GM12878 (cell line): ENCODE data around the gene TAF11. TPM values are rescaled to one million over a fixed set of nuclear protein-coding genes. Genes with fewer than 3 reads are reported as not detected.

Source experiments
- ATAC-seq: fragments of 200-7000 bp; cut with Tn5 transposase; 3 replicates; pipeline ENCODE4 v1.9.1; 2020; ENCODE audit warnings: mild to moderate bottlenecking, moderate library complexity
- BruUV-seq: library from RNA; stranded (reverse); fragments of 400-500 nt; replicated peaks from 2 replicates; lab custom pipeline; 2021; lab: Mats Ljungman, UMichigan
- CTCF ChIA-PET: fragments of 300-600 bp; sonication (Branson Sonifier 250); formaldehyde crosslinking; extraction: SDS; loops from one replicate; lab custom pipeline; 2021; ENCODE audit warnings: inconsistent platforms; lab: Yijun Ruan, JAX
- POLR2A ChIA-PET: fragments of 350-600 bp; formaldehyde crosslinking; extraction: SDS; loops from one replicate; lab custom pipeline; 2021; ENCODE audit warnings: inconsistent platforms; lab: Charles Lee
- RAD21 ChIA-PET: fragments of 300-600 bp; sonication (Branson Sonifier 250); formaldehyde crosslinking; loops from one replicate; lab custom pipeline; 2023; ENCODE audit warnings: antibody characterized with exemption; ENCODE audit not compliant: unreplicated experiment; lab: Charles Lee
- SMC1A ChIA-PET: fragments of 300-600 bp; sonication (Branson Sonifier 250); formaldehyde crosslinking; loops from one replicate; lab custom pipeline; 2023; ENCODE audit not compliant: unreplicated experiment, uncharacterized antibody; lab: Charles Lee
- DNase-seq: peaks from one replicate; pipeline ENCODE4 v3.0.0-alpha.2; 2011; ENCODE audit warnings: low read depth, low spot score
- FAIRE-seq: peaks from 3 replicates; lab custom pipeline; 2011; peaks lifted over from hg19 to GRCh38; lab: Jason Lieb, UNC
- H2AFZ ChIP-seq: 2 replicates; pipeline ENCODE4 v1.6.0; 2011; ENCODE audit warnings: low read depth, low read length, control low read depth; ENCODE audit not compliant: control insufficient read depth
- H3K27ac ChIP-seq: 2 replicates; pipeline ENCODE4 v1.5.1; 2011; ENCODE audit warnings: control low read depth; ENCODE audit not compliant: control insufficient read depth, insufficient read depth
- H3K27me3 ChIP-seq, 2 experiments: replicated peaks in 1 of 2; 2 replicates each; pipeline versions ENCODE4 v1.6.0 to v1.6.1; 2011; ENCODE audit warnings: low read length in 1 of 2; ENCODE audit not compliant: control insufficient read depth in 2 of 2, insufficient read depth in 2 of 2
- H3K36me3 ChIP-seq, 2 experiments: 2 replicates each; pipeline ENCODE4 v1.5.1; 2011; ENCODE audit warnings: low read length in 1 of 2; ENCODE audit not compliant: control insufficient read depth in 2 of 2, insufficient read depth in 2 of 2
- H3K4me1 ChIP-seq: 2 replicates; pipeline ENCODE4 v1.6.1; 2011; ENCODE audit warnings: mild to moderate bottlenecking, low read length, moderate library complexity, mixed read lengths; ENCODE audit not compliant: control insufficient read depth, insufficient read depth
- H3K4me2 ChIP-seq: 2 replicates; pipeline ENCODE4 v1.6.0; 2011; ENCODE audit warnings: control low read depth; ENCODE audit not compliant: control insufficient read depth, insufficient read depth
- H3K4me3 ChIP-seq: fragments of 200-600 bp; sonication (generic); 2 replicates; pipeline ENCODE4 v1.5.1; 2016
- H3K79me2 ChIP-seq: 2 replicates; pipeline ENCODE4 v1.6.0; 2011; ENCODE audit warnings: low read length; ENCODE audit not compliant: control insufficient read depth, insufficient read depth
- H3K9ac ChIP-seq: 2 replicates; pipeline ENCODE4 v1.8.0; 2011; ENCODE audit warnings: low read length, control low read depth, mixed read lengths; ENCODE audit not compliant: control insufficient read depth, insufficient read depth
- H3K9me3 ChIP-seq: replicated peaks from 3 replicates; pipeline ENCODE4 v1.5.1; 2011; ENCODE audit warnings: mild to moderate bottlenecking, low read length; ENCODE audit not compliant: control insufficient read depth, insufficient read depth
- H4K20me1 ChIP-seq: 2 replicates; pipeline ENCODE4 v1.6.0; 2011; ENCODE audit not compliant: control insufficient read depth, insufficient read depth
- ASH2L ChIP-seq: fragments of 300-600, 200-600 bp; sonication (generic); IDR thresholded peaks from 2 replicates; pipeline ENCODE4 v1.6.1; 2017; ENCODE audit warnings: low read depth, mild to moderate bottlenecking, borderline replicate concordance
- ATF7 ChIP-seq: fragments of 450-650 bp; IDR thresholded peaks from 2 replicates; pipeline ENCODE4 v1.6.1; 2016; ENCODE audit warnings: low read depth, mild to moderate bottlenecking
- CEBPB ChIP-seq, 2 experiments: fragments of 150-350 bp in 1 of 2; IDR thresholded peaks; 2 replicates each; pipeline ENCODE4 v1.6.1; 2012 to 2014; ENCODE audit warnings: low read depth in 2 of 2, low read length in 2 of 2, borderline replicate concordance in 1 of 2, inconsistent platforms in 1 of 2
- EED ChIP-seq: sonication (generic); IDR thresholded peaks from 2 replicates; pipeline ENCODE4 v1.6.1; 2016; ENCODE audit warnings: antibody characterized with exemption, low read depth
- EZH2 ChIP-seq: IDR thresholded peaks from 2 replicates; pipeline ENCODE4 v1.6.1; 2012; ENCODE audit warnings: low read depth, mild to moderate bottlenecking, control low read depth, inconsistent platforms, low read length, borderline replicate concordance; ENCODE audit not compliant: control insufficient read depth
- FOXK2 ChIP-seq: fragments of 450-650 bp; IDR thresholded peaks from 2 replicates; pipeline ENCODE4 v1.6.1; 2017; ENCODE audit warnings: mild to moderate bottlenecking, moderate library complexity
- PAX5 ChIP-seq: IDR thresholded peaks from 2 replicates; pipeline ENCODE4 v1.6.1; 2011; ENCODE audit warnings: low read depth, low read length, borderline replicate concordance
- POLR2AphosphoS2 ChIP-seq: IDR thresholded peaks from 2 replicates; pipeline ENCODE4 v1.6.1; 2011; ENCODE audit warnings: low read depth, mild to moderate bottlenecking, low read length, improper control_type of control experiment, moderate library complexity
- RCOR1 ChIP-seq: conservative IDR thresholded peaks from 2 replicates; pipeline ENCODE4 v1.6.1; 2012; ENCODE audit warnings: low read depth, low read length, improper control_type of control experiment
- RFX5 ChIP-seq: IDR thresholded peaks from 2 replicates; pipeline ENCODE4 v1.6.1; 2011; ENCODE audit warnings: low read depth, low read length, improper control_type of control experiment
- SIN3A ChIP-seq: IDR thresholded peaks from 2 replicates; pipeline ENCODE4 v1.6.1; 2012; ENCODE audit warnings: low read depth, low read length, improper control_type of control experiment
- SIX5 ChIP-seq: IDR thresholded peaks from 2 replicates; pipeline ENCODE4 v1.6.1; 2011; ENCODE audit warnings: mild to moderate bottlenecking, low read depth, low read length, moderate library complexity; ENCODE audit not compliant: severe bottlenecking
- ZNF274 ChIP-seq: IDR thresholded peaks from one replicate; pipeline ENCODE4 v1.8.0; 2011; ENCODE audit not compliant: insufficient read length, insufficient read depth
- WGBS: methylation state at CpG from one replicate; pipeline ENCODE4 v1.1.6; 2016; ENCODE audit warnings: low lambda C conversion rate; ENCODE audit not compliant: insufficient replicate concordance, insufficient coverage; ENCODE audit errors: missing lambda C conversion rate; 5-methylcytosine and 5-hydroxymethylcytosine counted together
- in situ Hi-C: fragments of 300-500 bp; cut with MboI; formaldehyde crosslinking; loops from 9 replicates; pipeline ENCODE4 v1.14.3; 2018; ENCODE audit warnings: mixed read lengths
- intact Hi-C: fragments of 100-400 bp; cut with micrococcal nuclease; formaldehyde crosslinking; loops from one replicate; pipeline ENCODE4 v1.14.2; 2022; ENCODE audit not compliant: unreplicated experiment
- polyA plus RNA-seq, 11 experiments: library from polyadenylated mRNA; depleted of rRNA in 4 of 11; unstranded in 6 of 11; stranded (reverse) in 5 of 11; fragments of >200 nt; fragmentation: Nextera tagmentation in 4 of 11; fragmentation: Illumina TruSeq in 1 of 11; extraction: Ambion mirVana in 4 of 11; extraction: Trizol in 1 of 11; gene quantifications; 1 replicate in 1 of 11; 2 replicates in 10 of 11; pipeline versions ENCODE4 v1.2.1 to v1.2.3, GENCODE V29; 2011 to 2016; ENCODE audit warnings: inconsistent platforms in 2 of 11, missing spikeins in 2 of 11, low read depth in 1 of 11
- total RNA-seq, 4 experiments: library from RNA; depleted of rRNA in 3 of 4; stranded (reverse); fragments of >200 nt in 3 of 4; fragmentation: Illumina TruSeq in 1 of 4; extraction: Trizol in 1 of 4; gene quantifications; 2 replicates each; pipeline versions ENCODE4 v1.2.1 to v1.2.3, GENCODE V29; 2013 to 2021
- TF ChIP-seq, protein P1 (sequence below): IDR thresholded peaks from 2 replicates; pipeline ENCODE4 v1.6.1; 2012; ENCODE audit warnings: mild to moderate bottlenecking, low read depth, low read length
- TF ChIP-seq, protein P2 (sequence below): IDR thresholded peaks from 2 replicates; pipeline ENCODE4 v1.6.1; 2011; ENCODE audit warnings: low read depth, low read length, improper control_type of control experiment, borderline replicate concordance
- TF ChIP-seq, protein P3 (sequence below): fragments of 450-650 bp; IDR thresholded peaks from 2 replicates; pipeline ENCODE4 v1.6.1; 2018; ENCODE audit warnings: borderline replicate concordance, mild to moderate bottlenecking; ENCODE audit not compliant: partially characterized antibody
- TF ChIP-seq, protein P4 (sequence below): fragments of 450-650 bp; IDR thresholded peaks from 2 replicates; pipeline ENCODE4 v1.6.1; 2017; ENCODE audit warnings: low read depth, mild to moderate bottlenecking, moderate library complexity

Gene TAF11
- total and polyA plus RNA-seq, 10 of the 15 experiments (the other 5 are each of a cell fraction or from before 2014, with no cell fraction given): 24.6 to 59.2 (median 32.0) TPM

DNA sequence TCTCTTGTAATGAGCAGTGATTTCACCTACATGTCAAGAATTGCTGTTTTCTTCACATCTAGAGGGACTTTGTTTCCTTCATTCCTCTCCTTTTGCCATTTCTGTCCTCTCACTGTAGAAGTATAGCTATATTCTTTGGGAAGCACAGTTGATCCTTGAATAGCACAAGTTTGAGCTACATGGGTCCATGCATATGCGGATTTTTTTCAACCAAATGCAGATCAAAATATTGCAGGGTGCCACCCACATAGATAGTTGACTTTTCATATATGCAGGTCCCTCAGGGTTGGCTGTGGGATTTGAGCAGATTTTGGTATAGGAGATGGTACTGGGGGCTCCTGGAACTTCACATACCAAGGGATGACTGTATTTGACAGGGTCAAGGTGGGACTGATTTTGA lies 54.9 kb downstream of the TAF11 start:
- H3K4me3 ChIP-seq: no peak overlapping the region
- ChIA-PET POLR2A (interaction anchor here (1.0 kb wide), 1 partner anchor 137 kb away, joined by 4 read pairs; the partner anchor contains the start of gene ILRUN), SMC1A (no interaction called here), RAD21 (no interaction called here), CTCF (no interaction called here)
- TF ChIP-seq CEBPB (IDR thresholded peaks at IDR 0.05; ENCODE audit: borderline replicate concordance in 1 of 2, low read depth in 2 of 2, low read length in 2 of 2): no peak
- TF ChIP-seq RFX5: no peak
- no peak for TF ChIP-seq ZNF274
- TF ChIP-seq, protein P1, sequence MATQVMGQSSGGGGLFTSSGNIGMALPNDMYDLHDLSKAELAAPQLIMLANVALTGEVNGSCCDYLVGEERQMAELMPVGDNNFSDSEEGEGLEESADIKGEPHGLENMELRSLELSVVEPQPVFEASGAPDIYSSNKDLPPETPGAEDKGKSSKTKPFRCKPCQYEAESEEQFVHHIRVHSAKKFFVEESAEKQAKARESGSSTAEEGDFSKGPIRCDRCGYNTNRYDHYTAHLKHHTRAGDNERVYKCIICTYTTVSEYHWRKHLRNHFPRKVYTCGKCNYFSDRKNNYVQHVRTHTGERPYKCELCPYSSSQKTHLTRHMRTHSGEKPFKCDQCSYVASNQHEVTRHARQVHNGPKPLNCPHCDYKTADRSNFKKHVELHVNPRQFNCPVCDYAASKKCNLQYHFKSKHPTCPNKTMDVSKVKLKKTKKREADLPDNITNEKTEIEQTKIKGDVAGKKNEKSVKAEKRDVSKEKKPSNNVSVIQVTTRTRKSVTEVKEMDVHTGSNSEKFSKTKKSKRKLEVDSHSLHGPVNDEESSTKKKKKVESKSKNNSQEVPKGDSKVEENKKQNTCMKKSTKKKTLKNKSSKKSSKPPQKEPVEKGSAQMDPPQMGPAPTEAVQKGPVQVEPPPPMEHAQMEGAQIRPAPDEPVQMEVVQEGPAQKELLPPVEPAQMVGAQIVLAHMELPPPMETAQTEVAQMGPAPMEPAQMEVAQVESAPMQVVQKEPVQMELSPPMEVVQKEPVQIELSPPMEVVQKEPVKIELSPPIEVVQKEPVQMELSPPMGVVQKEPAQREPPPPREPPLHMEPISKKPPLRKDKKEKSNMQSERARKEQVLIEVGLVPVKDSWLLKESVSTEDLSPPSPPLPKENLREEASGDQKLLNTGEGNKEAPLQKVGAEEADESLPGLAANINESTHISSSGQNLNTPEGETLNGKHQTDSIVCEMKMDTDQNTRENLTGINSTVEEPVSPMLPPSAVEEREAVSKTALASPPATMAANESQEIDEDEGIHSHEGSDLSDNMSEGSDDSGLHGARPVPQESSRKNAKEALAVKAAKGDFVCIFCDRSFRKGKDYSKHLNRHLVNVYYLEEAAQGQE: no peak
- TF ChIP-seq ATF7: no peak
- TF ChIP-seq, protein P2, sequence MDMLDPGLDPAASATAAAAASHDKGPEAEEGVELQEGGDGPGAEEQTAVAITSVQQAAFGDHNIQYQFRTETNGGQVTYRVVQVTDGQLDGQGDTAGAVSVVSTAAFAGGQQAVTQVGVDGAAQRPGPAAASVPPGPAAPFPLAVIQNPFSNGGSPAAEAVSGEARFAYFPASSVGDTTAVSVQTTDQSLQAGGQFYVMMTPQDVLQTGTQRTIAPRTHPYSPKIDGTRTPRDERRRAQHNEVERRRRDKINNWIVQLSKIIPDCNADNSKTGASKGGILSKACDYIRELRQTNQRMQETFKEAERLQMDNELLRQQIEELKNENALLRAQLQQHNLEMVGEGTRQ: no peak
- no peak for TF ChIP-seq POLR2AphosphoS2
- TF ChIP-seq, protein P3, sequence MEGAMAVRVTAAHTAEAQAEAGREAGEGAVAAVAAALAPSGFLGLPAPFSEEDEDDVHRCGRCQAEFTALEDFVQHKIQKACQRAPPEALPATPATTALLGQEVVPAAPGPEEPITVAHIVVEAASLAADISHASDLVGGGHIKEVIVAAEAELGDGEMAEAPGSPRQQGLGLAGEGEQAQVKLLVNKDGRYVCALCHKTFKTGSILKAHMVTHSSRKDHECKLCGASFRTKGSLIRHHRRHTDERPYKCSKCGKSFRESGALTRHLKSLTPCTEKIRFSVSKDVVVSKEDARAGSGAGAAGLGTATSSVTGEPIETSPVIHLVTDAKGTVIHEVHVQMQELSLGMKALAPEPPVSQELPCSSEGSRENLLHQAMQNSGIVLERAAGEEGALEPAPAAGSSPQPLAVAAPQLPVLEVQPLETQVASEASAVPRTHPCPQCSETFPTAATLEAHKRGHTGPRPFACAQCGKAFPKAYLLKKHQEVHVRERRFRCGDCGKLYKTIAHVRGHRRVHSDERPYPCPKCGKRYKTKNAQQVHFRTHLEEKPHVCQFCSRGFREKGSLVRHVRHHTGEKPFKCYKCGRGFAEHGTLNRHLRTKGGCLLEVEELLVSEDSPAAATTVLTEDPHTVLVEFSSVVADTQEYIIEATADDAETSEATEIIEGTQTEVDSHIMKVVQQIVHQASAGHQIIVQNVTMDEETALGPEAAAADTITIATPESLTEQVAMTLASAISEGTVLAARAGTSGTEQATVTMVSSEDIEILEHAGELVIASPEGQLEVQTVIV: no peak
- TF ChIP-seq EED: no peak
- no peak for TF ChIP-seq PAX5
- TF ChIP-seq RCOR1: no peak
- no peak for TF ChIP-seq FOXK2
- TF ChIP-seq SIX5: no peak
- no peak for TF ChIP-seq ASH2L
- TF ChIP-seq SIN3A: no peak
- TF ChIP-seq, protein P4, sequence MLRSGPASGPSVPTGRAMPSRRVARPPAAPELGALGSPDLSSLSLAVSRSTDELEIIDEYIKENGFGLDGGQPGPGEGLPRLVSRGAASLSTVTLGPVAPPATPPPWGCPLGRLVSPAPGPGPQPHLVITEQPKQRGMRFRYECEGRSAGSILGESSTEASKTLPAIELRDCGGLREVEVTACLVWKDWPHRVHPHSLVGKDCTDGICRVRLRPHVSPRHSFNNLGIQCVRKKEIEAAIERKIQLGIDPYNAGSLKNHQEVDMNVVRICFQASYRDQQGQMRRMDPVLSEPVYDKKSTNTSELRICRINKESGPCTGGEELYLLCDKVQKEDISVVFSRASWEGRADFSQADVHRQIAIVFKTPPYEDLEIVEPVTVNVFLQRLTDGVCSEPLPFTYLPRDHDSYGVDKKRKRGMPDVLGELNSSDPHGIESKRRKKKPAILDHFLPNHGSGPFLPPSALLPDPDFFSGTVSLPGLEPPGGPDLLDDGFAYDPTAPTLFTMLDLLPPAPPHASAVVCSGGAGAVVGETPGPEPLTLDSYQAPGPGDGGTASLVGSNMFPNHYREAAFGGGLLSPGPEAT: no peak
- TF ChIP-seq EZH2: no peak
- H3K9me3 ChIP-seq: no peaks in the 10 kb centered on the region
- no peaks in the 10 kb centered on the region; the same call in 1 of the 2 replicates for H3K4me1 ChIP-seq
- no peak overlapping the region for H3K4me2 ChIP-seq
- BruUV-seq: no TSS peak
- no peaks in the 10 kb centered on the region for H3K79me2 ChIP-seq
- no peak for DNase-seq
- ATAC-seq: no peak
- H3K27me3 ChIP-seq: no peaks in the 10 kb centered on the region
- no peak for FAIRE-seq
- H3K36me3 ChIP-seq: peaks cover 11 to 18% of the 10 kb centered on the region in 2 experiments
- H3K9ac ChIP-seq: no peak overlapping the region
- whole genome bisulfite sequencing: 100% methylated on average over 1 of the region's 1 CpG
- intact Hi-C loops: no loop called here
- H4K20me1 ChIP-seq: no peaks in the 10 kb centered on the region
- in situ Hi-C loops: no loop called here
- H2AFZ ChIP-seq: no peak overlapping the region
- H3K27ac ChIP-seq: no peak overlapping the region
